ENCODE data around the gene N4BP2L1.

DNA sequence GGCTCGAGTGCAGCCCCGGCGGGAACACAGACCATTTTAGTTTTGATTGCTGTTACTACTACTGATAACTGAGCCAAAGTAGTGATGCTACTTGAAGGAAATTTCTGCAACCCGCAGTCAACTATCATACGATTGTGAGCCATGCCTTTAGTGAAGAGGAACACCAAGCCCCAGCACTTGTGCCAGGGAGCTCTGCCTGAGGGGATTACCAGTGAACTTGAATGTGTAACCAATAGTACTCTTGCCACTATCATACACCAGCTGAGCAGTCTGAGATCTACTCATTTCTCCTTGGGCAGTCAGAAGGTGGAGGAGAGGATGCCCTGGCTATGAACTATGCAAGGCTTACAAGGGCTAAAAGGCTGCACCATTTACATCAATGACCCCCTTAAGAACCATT, 49.0 kb upstream of the N4BP2L1 start:
- TF ChIP-seq, protein P1, sequence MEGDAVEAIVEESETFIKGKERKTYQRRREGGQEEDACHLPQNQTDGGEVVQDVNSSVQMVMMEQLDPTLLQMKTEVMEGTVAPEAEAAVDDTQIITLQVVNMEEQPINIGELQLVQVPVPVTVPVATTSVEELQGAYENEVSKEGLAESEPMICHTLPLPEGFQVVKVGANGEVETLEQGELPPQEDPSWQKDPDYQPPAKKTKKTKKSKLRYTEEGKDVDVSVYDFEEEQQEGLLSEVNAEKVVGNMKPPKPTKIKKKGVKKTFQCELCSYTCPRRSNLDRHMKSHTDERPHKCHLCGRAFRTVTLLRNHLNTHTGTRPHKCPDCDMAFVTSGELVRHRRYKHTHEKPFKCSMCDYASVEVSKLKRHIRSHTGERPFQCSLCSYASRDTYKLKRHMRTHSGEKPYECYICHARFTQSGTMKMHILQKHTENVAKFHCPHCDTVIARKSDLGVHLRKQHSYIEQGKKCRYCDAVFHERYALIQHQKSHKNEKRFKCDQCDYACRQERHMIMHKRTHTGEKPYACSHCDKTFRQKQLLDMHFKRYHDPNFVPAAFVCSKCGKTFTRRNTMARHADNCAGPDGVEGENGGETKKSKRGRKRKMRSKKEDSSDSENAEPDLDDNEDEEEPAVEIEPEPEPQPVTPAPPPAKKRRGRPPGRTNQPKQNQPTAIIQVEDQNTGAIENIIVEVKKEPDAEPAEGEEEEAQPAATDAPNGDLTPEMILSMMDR (IDR thresholded peaks at IDR 0.05), result no peak
- no peak for TF ChIP-seq POLR2A (IDR thresholded peaks at IDR 0.05)
